ENCODE measurements around the gene GABRR2. TPM values are rescaled to one million over a fixed set of nuclear protein-coding genes. Genes with fewer than 3 reads are reported as not detected.

Gene GABRR2
- total RNA-seq, 1 donor from 2014 or later, result 0.61 TPM

DNA sequence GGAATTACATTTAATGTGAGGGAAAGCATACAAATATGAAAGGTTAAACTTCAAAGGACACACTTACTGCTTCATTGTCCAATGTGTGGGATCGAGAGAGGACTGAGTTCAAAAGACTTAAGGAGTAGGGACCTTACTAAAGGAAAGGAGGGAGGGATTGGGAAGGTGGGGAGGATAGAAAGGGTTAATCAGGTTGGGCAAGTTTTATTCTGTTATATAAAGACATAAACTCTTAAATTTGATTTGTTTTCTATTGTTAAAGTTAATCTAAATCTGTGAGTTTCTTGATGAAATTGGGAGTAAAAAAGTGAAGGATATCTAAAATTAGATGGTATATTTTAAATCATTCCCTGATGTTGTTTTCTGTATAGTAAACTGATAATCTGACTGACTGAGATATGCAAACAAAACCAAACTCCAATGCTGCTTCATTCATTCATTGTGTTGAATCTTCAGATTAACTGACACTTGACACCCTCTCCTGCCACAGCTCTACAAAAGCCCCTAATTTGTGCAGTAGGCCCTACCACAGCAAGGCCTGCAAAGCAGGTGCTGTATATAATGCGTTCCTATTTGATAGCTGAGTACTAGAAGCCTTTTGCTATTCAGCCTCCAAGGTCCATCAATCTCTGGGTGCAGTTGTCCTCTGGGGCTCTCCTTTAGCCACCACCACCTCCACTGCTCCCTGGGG, 38.7 kb upstream of the GABRR2 start:
- H3K36me3 Mint-ChIP-seq (ENCODE audit: low read depth, unreplicated experiment), result peaks cover 2% of the 10 kb centered on the region
- Histone ChIP-seq H3K4me3 (ENCODE audit: insufficient read depth, low read depth, low read length) (no peak overlapping the region), H3K4me2 (ENCODE audit: low read length) (peak overlapping the region; percentile 83), H2AFZ (ENCODE audit: low read depth, low read length) (no peak overlapping the region), H3K27ac (ENCODE audit: low read depth, low read length) (no peak overlapping the region), H3K9ac (ENCODE audit: low read length) (peak overlapping the region; percentile 99), H3K27me3 (ENCODE audit: insufficient read depth, low read length) (no peaks in the 10 kb centered on the region), H3K9me3 (ENCODE audit: insufficient read depth, low read depth, low read length) (no peaks in the 10 kb centered on the region), H3K4me1 (ENCODE audit: insufficient read depth, low read length) (peaks cover 21% of the 10 kb centered on the region), H3K79me2 (ENCODE audit: insufficient read depth, low read length) (peaks cover 44% of the 10 kb centered on the region), H3K36me3 (ENCODE audit: insufficient read depth, low read length) (no peaks in the 10 kb centered on the region), H4K20me1 (ENCODE audit: insufficient read depth, low read length) (peaks cover 30% of the 10 kb centered on the region)
- H3K9me3 Mint-ChIP-seq (ENCODE audit: unreplicated experiment), result no peaks in the 10 kb centered on the region
- no peak for TF ChIP-seq EZH2 (IDR thresholded peaks at IDR 0.05; ENCODE audit: insufficient read depth, low read length)
- TF ChIP-seq, protein P1, sequence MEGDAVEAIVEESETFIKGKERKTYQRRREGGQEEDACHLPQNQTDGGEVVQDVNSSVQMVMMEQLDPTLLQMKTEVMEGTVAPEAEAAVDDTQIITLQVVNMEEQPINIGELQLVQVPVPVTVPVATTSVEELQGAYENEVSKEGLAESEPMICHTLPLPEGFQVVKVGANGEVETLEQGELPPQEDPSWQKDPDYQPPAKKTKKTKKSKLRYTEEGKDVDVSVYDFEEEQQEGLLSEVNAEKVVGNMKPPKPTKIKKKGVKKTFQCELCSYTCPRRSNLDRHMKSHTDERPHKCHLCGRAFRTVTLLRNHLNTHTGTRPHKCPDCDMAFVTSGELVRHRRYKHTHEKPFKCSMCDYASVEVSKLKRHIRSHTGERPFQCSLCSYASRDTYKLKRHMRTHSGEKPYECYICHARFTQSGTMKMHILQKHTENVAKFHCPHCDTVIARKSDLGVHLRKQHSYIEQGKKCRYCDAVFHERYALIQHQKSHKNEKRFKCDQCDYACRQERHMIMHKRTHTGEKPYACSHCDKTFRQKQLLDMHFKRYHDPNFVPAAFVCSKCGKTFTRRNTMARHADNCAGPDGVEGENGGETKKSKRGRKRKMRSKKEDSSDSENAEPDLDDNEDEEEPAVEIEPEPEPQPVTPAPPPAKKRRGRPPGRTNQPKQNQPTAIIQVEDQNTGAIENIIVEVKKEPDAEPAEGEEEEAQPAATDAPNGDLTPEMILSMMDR (IDR thresholded peaks at IDR 0.05; ENCODE audit: insufficient read depth, low read depth, low read length), result no peak
- H3K27me3 Mint-ChIP-seq (ENCODE audit: low read depth, unreplicated experiment), result no peaks in the 10 kb centered on the region
- DNase-seq (ENCODE audit: low read depth) (no peak), FAIRE-seq (no peak)
- H3K27ac Mint-ChIP-seq (ENCODE audit: unreplicated experiment), result peak overlapping the region; percentile 82
- H3K4me3 Mint-ChIP-seq (ENCODE audit: unreplicated experiment), result peak overlapping the region; percentile 83
- peaks cover 23% of the 10 kb centered on the region for H3K4me1 Mint-ChIP-seq (ENCODE audit: low read depth, unreplicated experiment)

DNA sequence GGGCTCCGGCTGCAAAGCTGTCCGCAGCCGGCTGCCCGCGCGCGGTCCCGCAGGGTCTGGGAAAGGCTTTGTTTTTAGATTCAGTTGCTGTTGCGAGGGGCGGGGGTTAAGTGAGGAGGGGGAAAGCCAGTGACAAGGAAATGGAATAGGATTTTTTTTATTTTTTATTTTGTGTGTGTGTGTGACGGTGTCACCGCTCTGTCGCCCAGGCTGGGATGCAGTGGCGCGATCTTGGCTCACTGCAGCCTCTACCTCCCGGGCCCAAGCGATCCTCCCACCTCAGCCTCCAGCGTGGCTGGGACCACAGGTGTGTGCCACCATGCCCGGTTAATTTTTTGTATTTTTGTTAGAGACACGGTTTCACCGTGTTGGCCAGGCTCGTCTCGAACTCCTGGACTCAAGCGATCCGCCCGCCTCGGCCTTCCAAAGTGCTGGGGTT, 38.0 kb upstream of the GABRR2 start:
- Histone ChIP-seq H3K27ac (ENCODE audit: low read depth, low read length) (peak overlapping the region; percentile 96), H3K4me2 (ENCODE audit: low read length) (peak overlapping the region; percentile 83), H3K9ac (ENCODE audit: low read length) (peak overlapping the region; percentile 99), H3K4me1 (ENCODE audit: insufficient read depth, low read length) (peaks cover 27% of the 10 kb centered on the region), H3K9me3 (ENCODE audit: insufficient read depth, low read depth, low read length) (no peaks in the 10 kb centered on the region), H3K4me3 (ENCODE audit: insufficient read depth, low read depth, low read length) (peak overlapping the region; percentile 89), H3K36me3 (ENCODE audit: insufficient read depth, low read length) (no peaks in the 10 kb centered on the region), H3K79me2 (ENCODE audit: insufficient read depth, low read length) (peaks cover 52% of the 10 kb centered on the region), H4K20me1 (ENCODE audit: insufficient read depth, low read length) (peaks cover 37% of the 10 kb centered on the region), H2AFZ (ENCODE audit: low read depth, low read length) (peak overlapping the region; percentile 74), H3K27me3 (ENCODE audit: insufficient read depth, low read length) (no peaks in the 10 kb centered on the region)
- Mint-ChIP-seq H3K27ac (ENCODE audit: unreplicated experiment) (peak overlapping the region; percentile 82), H3K9me3 (ENCODE audit: unreplicated experiment) (no peaks in the 10 kb centered on the region), H3K36me3 (ENCODE audit: low read depth, unreplicated experiment) (peaks cover 2% of the 10 kb centered on the region), H3K4me3 (ENCODE audit: unreplicated experiment) (peak overlapping the region; percentile 83), H3K4me1 (ENCODE audit: low read depth, unreplicated experiment) (peaks cover 29% of the 10 kb centered on the region), H3K27me3 (ENCODE audit: low read depth, unreplicated experiment) (no peaks in the 10 kb centered on the region)
- no peak for DNase-seq (ENCODE audit: low read depth)
- TF ChIP-seq EZH2 (IDR thresholded peaks at IDR 0.05; ENCODE audit: insufficient read depth, low read length), result no peak
- TF ChIP-seq, protein P1 (IDR thresholded peaks at IDR 0.05; ENCODE audit: insufficient read depth, low read depth, low read length), result no peak
- FAIRE-seq, result no peak
